ENCODE results near the gene CST4.

- TF ChIP-seq POLR2A (IDR thresholded peaks at IDR 0.05; ENCODE audit: low read length) = no peak
- TF ChIP-seq GATA1 (IDR thresholded peaks at IDR 0.05; ENCODE audit: low read depth, low read length) = no peak
Observed at GRCh38 chr20:23658989-23659609, 29.7 kb downstream of the CST4 start.
